ENCODE results near the gene PRCC.

PRCC gene

GRCh38 chr1:156767101-156767878, at the start of gene PRCC:
Gene PRCC, plus strand, starts transcription at chr1:156767535. Its CDS starts 237 bp downstream, at chr1:156767772.
- peak; percentile 97 for DNase-seq

DNA sequence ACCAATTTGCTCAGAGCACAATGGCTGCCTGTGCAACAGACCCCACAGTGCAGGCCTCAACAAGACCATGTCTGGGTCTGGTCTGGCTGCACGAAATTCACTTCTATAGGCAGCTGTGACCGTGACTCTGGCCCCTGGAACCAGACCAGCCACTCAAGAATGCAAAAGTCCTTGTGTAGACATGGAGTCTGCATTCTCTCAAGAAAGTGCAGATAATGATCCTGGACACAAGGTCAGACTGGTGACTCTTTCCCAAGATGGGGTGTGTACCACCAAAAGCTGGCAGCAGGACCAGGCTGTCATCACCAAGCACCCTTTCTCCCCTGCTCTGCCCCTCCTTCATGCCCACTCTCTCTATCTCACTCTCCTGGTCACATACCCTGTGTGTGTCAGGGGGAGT, 46.2 kb upstream of the PRCC start:
- no peak for DNase-seq

DNA sequence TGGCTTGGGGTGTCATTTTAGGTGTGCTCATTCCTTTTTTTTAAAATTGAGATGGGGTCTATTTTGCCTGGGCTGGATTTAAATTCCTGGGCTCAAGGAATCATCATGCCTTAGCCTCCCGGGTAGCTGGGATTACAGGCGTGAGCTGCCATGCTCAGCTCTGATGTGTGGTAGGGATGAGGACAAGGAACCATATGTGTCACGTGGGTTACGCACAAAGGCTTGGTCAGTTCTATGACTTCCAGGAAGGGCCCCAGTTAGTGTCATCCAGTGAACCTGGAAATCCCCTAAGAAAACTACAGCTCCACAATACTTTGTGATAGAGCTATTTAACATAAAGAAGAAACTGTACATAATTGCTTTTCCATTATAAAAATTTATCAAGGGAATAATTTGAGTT, 45.8 kb upstream of the PRCC start:
- no peak for DNase-seq

- DNase-seq, result peak; percentile 65
Measured at GRCh38 chr1:156725683-156726280, 41.6 kb upstream of the PRCC start.

DNA sequence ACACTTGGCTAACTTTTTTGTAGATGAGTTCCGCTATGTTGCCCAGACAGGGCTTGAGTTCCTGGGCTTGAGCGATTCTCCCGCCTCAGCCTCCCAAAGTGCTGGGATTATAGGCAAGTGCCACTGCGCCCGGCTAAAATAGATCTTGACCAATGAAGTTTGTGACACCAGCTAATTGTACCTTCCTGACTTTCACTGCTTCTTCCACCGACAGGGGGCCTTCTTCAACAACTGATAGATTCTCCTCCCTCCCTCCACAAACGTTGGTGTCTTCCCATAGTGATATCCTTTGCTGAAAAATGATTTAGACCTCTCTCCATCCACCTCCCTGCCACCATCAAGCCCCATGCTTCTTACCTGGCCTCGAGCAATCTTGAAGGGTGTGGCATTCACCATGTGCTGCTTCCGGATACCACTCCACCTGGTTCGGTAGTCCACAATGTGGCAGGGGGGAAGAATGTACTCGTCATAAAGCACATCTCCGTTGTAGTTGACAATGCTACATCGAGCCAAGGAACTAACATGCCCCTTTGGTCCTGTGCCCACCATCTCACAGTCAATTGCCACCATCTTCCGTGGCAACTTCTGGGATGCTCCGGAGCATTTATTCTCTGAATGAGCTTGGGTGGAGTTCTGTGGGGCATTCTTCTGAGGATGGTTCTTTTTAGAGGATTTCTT, 40.6 kb upstream of the PRCC start:
- no peak for DNase-seq

DNA sequence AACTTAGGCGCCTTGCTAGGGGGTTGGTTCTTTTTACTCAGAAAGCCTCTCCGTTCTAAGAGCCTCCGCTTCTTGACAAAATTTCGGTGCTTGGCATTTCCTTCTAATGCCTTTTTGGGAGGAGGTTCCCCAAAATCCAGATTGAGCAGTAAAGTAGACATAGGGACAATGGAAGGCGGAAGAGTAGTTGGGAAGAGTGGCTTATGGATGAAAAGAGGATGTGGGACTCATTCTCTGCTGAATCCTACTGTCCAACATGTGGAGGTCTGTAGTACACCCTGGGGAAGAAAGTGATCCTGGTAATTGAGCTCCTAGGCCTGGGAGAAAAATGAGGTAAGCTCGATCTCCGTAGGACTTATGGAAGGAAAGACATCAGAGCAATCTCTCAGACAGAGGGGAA, 39.8 kb upstream of the PRCC start:
- no peak for DNase-seq

- no peak for DNase-seq
Measured at GRCh38 chr1:156727926-156728598, 39.3 kb upstream of the PRCC start, which contains the start of gene METTL25B. Gene METTL25B, plus strand, starts transcription at chr1:156728469. Its CDS starts 636 bp downstream, at chr1:156729105.

DNA sequence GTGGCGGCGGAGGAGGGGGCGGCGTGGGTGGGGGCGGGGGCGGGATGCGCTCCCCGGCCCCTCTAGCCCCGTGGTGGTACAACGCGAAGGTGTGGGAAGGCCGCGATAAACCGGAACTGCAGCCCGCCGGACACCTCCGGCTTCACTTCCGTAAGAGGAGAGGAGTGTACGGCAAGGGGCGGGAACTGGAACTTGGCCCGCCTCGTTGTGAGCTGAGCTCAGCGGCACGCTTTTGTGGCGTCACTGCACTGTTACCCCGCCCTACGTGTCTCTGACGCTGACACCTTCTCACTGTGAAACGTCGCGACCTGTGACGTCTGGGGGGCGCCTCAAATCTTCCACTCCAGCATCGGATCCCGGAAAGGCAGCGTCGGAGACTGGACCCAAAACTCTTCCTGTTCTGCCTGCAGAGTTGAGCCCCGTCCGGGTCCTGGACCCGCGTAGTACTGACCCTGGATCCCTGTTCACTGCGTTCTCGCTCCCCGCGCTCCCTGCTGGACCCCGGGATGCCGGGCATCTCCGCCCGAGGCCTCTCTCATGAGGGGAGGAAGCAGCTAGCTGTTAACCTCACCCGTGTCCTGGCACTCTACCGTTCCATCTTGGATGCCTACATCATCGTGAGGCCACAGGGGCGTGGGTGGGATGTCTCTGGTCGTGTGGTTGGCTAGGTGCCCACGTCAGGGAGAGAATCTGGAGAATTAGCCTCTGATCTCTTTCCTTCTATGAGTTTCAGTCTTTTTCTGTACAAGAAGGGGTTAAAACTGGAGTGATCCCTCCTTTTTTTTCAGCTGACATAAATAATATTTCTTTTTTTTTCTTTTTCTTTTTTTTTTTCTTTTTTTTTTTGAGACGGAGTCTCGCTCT, 38.5 kb upstream of the PRCC start, which contains the start of gene ISG20L2:
ISG20L2 (minus strand) TSS at position 168 of the 864 bp plus-strand sequence. CDS start 1,114 bp downstream, outside the sequence.
- peak; percentile 92 for DNase-seq

- DNase-seq, result no peak
Measured at GRCh38 chr1:156733989-156734584, 33.2 kb upstream of the PRCC start.

DNA sequence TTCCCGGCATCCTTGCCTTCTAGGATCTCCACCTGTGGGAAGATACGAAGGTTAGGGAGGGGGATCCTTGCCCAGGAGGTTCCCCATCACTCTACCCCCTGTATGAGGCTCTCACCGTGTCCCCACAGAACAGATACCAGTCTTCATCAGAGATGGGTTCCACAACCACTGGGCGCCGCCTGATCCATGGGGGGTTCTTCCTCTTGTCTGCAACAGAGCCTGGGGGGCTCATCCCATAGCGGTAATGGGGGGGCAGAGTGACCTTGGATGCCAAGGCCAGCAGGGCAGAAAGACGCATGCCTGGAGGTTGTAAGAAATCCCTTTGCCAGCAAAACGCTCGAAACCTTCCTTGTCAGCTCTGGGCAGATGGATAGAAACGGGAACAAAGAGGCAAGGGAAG, 28.9 kb upstream of the PRCC start:
- no peak for DNase-seq

DNA sequence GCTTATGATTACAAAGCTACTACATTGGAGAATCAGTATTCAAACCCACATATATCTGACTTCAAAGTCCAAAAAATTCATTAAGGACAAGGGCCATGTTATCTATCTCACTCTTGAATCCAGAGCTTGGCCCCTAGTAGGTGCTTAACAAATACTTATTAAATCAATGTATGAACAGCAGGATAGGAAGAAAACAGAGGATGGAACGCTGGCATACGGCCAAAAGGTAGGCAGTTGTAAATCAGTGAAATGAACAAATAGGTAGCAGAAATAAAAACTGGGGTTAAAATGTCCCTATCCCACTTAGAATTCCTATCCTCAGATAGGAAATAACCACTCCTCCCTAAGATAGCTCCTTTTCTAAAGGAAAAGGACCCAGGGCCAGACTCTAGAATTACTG, 28.4 kb upstream of the PRCC start:
- no peak for DNase-seq

DNA sequence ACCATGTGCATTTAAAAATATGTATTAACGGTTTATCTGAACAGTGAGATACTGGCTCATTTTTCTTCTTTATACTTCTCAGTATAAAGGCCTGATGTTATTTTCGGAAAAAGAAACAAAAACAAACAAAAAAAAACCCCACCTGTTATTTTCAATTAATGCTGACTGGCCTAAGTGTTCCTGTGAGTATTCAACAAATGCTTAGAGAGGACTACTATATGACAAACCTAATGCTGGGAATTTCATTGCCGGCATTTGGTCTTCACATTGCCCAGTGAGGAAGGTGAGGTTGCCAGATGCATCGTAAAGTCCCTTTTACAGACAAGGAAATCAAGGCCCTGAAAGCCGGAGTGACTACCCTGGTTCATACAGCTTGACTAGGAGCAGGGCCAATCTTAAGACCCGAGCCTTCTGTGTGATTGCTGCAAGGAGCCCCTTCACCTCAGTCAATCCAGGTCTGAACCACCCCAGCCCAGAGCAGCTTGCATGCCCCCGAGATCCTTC, 27.0 kb upstream of the PRCC start:
- DNase-seq, result no peak

DNA sequence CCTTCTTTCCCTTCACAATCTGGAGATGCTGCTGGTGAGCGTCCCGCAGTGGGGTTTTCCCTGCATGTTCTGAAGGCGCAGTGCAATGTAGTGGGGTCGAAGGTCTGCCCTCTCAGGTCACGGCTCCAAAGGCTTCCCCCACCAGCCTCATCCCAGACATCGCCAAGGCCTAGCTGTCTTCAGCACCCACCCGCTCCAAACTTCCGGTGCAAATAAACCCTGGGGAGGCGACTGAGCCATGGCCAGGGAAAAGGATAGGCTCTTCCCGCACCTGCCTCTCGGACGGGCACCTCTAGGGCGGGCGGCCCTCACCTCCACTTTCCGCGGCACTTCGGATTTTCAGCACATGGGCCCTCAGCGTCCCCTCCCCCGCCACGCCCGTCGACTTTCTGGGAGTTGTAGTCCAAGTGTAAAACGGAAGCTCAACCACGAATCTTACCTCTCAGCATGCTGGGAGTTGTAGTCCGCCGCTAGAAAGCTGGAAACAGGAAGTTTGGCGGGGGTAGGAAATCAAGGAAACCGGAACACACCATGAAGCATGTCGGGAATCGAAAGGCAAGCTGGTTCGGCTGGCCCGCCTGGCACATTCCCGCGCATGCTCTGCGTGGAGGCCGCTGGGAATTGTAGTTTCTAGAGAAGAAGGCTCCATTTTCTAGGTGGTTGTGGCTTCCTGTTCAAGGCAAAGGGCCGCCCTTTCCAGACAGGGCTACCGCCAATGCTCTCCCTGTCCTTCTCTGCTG, 26.4 kb upstream of the PRCC start, which contains the start of gene MRPL24:
MRPL24 (minus strand) TSS at position 348 of the 740 bp plus-strand sequence. CDS start 2,384 bp downstream, outside the sequence.
- DNase-seq, result peak; percentile 93

DNA sequence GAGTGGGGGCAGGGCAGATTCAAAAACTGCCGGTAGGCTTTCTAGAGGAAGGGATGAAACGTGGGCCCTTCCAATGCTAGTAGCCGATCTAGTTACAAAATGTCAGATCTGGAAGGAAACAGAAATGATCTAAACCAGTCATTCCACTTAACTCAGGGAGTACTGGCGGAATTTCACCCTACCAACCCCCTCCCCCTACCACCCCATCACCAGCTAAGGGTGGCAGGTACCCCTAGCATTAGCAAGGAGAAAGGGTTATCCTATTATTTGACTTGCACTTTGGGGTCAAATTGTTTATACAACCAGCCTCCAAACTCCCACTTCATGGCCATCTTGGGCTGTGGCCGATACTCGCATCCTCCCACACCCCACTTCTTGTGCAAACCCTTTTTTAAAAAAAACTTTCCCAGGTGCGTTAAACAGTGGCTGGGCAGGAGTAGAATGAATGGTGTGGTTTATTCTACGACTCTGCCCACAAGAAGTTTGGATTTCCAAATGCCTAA, 25.8 kb upstream of the PRCC start:
- no peak for DNase-seq

DNA sequence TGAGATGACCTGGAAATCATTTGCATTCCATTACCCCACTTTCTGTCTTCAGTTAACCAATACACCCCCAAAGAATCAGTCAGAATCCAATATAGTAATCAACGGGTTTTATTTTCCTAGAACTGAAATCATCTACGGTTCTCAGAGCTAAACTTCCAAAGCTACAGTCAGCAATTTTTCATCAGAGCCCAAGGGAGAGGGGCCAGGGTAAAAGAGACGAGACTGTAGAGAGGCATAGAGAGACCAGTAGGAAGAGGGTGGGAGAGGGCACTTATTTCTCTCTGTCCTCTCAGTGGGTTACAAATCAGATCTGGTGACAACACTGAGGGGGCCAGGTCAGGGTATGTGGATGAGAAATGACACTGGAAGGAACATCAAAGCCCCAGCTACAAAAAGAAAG, 25.3 kb upstream of the PRCC start:
- no peak for DNase-seq

DNA sequence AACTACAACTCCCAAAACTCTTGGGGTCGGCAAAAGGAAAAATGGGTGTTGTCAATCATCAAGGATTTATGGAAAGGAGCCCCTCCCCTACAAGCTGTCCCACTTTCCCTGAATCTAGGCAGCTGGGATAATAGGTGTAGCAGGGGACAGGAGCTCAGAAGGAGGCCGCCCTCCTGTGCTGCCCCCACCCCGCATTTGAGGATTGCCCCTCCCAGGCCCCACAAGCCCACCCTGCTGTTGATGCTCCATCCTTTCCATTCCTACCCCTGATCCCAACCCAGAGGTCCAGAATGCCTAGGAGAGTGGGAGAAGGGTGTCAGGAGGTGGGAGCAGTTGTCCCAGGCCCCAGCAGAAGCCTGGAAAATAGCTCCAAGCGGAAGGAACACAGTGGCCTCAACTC, 24.5 kb upstream of the PRCC start:
- DNase-seq, result no peak

- DNase-seq, result no peak
Measured at GRCh38 chr1:156743367-156744302, 23.7 kb upstream of the PRCC start.

GRCh38 chr1:156744344-156744743, 23.0 kb upstream of the PRCC start:
- no peak for DNase-seq

GRCh38 chr1:156744786-156745419, 22.4 kb upstream of the PRCC start:
- no peak for DNase-seq
